ENCODE results near the gene DNAH6.

DNA sequence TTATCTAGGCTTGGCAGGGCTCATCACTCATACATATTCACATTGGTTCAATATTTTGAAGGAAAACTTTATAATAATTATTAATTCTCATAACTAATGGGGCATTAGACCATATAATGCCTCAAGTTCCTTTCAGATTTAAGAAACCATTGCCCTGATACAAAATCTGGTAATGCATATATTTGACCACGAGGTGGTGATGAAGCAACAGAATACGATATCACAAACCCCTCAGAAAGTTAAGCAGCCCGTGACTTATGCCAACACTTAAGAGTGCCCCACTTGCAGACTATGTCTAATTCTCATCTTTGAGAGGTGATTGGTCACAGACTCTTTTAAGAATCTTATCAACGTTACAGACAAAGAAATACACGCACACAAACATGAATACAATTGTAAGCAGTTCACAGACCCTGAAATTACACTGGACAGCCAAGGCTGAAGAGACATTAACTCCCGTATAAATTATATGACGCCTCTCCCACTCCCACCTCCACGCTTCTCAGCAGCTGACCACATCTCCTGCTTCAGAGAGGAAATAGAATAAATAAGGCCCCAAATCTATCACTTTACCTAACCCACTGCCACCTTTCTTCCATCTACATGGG lies 20.7 kb upstream of the DNAH6 start:
- TF ChIP-seq, protein P1, sequence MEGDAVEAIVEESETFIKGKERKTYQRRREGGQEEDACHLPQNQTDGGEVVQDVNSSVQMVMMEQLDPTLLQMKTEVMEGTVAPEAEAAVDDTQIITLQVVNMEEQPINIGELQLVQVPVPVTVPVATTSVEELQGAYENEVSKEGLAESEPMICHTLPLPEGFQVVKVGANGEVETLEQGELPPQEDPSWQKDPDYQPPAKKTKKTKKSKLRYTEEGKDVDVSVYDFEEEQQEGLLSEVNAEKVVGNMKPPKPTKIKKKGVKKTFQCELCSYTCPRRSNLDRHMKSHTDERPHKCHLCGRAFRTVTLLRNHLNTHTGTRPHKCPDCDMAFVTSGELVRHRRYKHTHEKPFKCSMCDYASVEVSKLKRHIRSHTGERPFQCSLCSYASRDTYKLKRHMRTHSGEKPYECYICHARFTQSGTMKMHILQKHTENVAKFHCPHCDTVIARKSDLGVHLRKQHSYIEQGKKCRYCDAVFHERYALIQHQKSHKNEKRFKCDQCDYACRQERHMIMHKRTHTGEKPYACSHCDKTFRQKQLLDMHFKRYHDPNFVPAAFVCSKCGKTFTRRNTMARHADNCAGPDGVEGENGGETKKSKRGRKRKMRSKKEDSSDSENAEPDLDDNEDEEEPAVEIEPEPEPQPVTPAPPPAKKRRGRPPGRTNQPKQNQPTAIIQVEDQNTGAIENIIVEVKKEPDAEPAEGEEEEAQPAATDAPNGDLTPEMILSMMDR (IDR thresholded peaks at IDR 0.05; ENCODE audit: low read length): peak; percentile 68
- no peak for TF ChIP-seq EZH2 (IDR thresholded peaks at IDR 0.05; ENCODE audit: borderline replicate concordance, low read length)
